Measurements from ENCODE around the gene SFPQ. TPM values are rescaled to one million over a fixed set of nuclear protein-coding genes. Genes with fewer than 3 reads are reported as not detected.
A peak's percentile ranks its signal among the peaks of the same experiment; 100 is the strongest.

The SFPQ gene
- total RNA-seq, 6 donors from 2014 or later: 154 to 526 (median 209) TPM

DNA sequence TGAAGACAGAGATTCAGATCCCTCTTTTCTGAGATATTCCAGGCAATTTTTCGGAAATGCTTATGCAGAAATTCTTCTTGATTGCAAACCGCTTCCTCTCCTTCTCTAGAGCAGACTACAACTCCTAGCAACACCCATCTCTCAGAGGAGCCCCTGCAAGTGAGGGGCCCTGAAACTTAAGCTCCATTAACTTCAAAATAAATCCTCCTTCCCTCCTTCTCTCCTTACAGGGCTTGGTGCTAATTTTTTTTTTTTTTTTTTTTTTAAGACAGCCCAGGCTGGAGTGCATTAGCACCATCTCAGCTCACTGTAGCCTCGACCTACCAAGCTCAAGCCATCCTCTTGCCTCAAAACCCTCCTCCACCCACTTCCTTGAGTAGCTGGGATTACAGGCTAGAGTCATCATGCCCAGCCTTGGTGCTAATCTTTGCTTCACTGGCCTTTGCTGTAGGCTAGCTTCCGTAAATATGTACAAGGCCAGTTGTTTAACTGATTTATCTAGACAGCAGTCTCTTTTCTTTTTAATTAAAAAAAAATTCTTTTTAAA is 30.2 kb upstream of the SFPQ start:
- H3K27me3 ChIP-seq: no peaks in the 10 kb centered on the region
- H3K36me3 ChIP-seq: no peaks in the 10 kb centered on the region
- DNase-seq (no peak), ATAC-seq (ENCODE audit: low FRiP score in 2 of 2) (peak in 1 of 2 donors; percentile 24)
- H3K4me1 ChIP-seq: peaks cover 0 to 2% (median 0%) of the 10 kb centered on the region in 4 donors
- no peaks in the 10 kb centered on the region for H3K9me3 ChIP-seq
- no peak overlapping the region for H3K27ac ChIP-seq
- 76 to 80% methylated on average over 4 of the region's 4 CpGs for WGBS, 2 donors
- no peak overlapping the region for H3K4me3 ChIP-seq
- no peak for TF ChIP-seq POLR2A (IDR thresholded peaks at IDR 0.05)
- no peak for TF ChIP-seq EP300 (IDR thresholded peaks at IDR 0.05)
- TF ChIP-seq, protein P1, sequence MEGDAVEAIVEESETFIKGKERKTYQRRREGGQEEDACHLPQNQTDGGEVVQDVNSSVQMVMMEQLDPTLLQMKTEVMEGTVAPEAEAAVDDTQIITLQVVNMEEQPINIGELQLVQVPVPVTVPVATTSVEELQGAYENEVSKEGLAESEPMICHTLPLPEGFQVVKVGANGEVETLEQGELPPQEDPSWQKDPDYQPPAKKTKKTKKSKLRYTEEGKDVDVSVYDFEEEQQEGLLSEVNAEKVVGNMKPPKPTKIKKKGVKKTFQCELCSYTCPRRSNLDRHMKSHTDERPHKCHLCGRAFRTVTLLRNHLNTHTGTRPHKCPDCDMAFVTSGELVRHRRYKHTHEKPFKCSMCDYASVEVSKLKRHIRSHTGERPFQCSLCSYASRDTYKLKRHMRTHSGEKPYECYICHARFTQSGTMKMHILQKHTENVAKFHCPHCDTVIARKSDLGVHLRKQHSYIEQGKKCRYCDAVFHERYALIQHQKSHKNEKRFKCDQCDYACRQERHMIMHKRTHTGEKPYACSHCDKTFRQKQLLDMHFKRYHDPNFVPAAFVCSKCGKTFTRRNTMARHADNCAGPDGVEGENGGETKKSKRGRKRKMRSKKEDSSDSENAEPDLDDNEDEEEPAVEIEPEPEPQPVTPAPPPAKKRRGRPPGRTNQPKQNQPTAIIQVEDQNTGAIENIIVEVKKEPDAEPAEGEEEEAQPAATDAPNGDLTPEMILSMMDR (IDR thresholded peaks at IDR 0.05): no peak
- no peak for TF ChIP-seq POLR2AphosphoS5 (IDR thresholded peaks at IDR 0.05)

DNA sequence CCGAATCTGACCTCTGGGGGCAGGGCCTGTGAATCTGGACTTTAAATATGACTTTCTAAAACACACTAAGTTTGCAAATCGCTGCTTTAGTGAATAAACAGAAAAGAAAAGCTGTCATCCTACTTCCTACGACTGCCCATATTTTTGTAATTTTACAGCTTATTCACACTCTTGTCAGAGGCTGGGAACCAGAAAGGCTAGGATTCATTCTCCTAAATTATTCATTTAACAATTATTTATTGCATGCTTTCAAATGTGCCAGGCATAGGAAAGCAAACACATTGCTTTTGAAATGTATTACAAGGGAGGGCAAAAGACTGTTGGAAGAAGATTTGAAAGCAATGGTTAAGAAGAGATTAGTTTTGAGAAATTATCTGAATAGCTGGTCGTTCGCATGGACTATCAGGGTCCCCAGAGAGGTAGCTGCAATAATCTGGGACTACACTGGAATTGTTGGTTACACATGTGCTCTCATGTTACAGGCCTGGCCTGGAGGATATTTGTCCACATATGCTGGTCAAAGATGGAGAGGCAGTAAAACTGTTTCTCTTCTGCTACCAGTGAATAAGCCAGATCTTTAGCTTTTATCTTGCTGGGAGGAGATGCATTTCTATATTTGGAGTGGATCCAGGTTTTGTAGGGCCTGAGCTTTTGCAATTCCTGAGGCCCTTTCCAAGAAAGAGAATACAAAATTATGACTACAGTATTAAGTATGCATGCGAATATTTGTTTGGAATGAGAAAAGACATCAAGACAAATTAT is 29.6 kb upstream of the SFPQ start:
- TF ChIP-seq POLR2AphosphoS5 (IDR thresholded peaks at IDR 0.05): no peak
- TF ChIP-seq, protein P1 (IDR thresholded peaks at IDR 0.05): no peak
- no peak for TF ChIP-seq POLR2A (IDR thresholded peaks at IDR 0.05)
- no peak for TF ChIP-seq EP300 (IDR thresholded peaks at IDR 0.05)
- no peaks in the 10 kb centered on the region for H3K36me3 ChIP-seq
- no peak overlapping the region for H3K4me3 ChIP-seq
- H3K27ac ChIP-seq: peak overlapping the region in 1 of 4 donors; percentile 42
- H3K4me1 ChIP-seq: peaks cover 0 to 2% (median 0%) of the 10 kb centered on the region in 4 donors
- DNase-seq: no peak
- no peaks in the 10 kb centered on the region for H3K9me3 ChIP-seq
- H3K27me3 ChIP-seq: no peaks in the 10 kb centered on the region
- 61 to 76% methylated on average over 6 of the region's 6 CpGs for WGBS, 2 donors
- peak in 1 of 2 donors; percentile 82 for ATAC-seq (ENCODE audit: low FRiP score in 2 of 2)

GRCh38 chr1:35220976-35221375 is 28.0 kb upstream of the SFPQ start:
- no peak for DNase-seq
- 48 to 50% methylated on average over 2 of the region's 2 CpGs for WGBS, 2 donors

GRCh38 chr1:35215346-35215745 is 22.4 kb upstream of the SFPQ start:
- 47 to 51% methylated on average over 3 of the region's 3 CpGs for WGBS, 2 donors
- no peaks in the 10 kb centered on the region for H3K9me3 ChIP-seq
- no peak overlapping the region for H3K27ac ChIP-seq
- DNase-seq (no peak), ATAC-seq (ENCODE audit: low FRiP score in 2 of 2) (peak in 1 of 2 donors; percentile 79)
- no peaks in the 10 kb centered on the region for H3K4me1 ChIP-seq
- H3K27me3 ChIP-seq: no peaks in the 10 kb centered on the region
- no peak for TF ChIP-seq POLR2AphosphoS5 (IDR thresholded peaks at IDR 0.05)
- no peak for TF ChIP-seq POLR2A (IDR thresholded peaks at IDR 0.05)
- TF ChIP-seq EP300 (IDR thresholded peaks at IDR 0.05): no peak
- TF ChIP-seq, protein P1 (IDR thresholded peaks at IDR 0.05): no peak
- no peak overlapping the region for H3K4me3 ChIP-seq
- H3K36me3 ChIP-seq: no peaks in the 10 kb centered on the region

More at GRCh38 chr1:35220976-35221375, 28.0 kb upstream of the SFPQ start:
- TF ChIP-seq, protein P1 (IDR thresholded peaks at IDR 0.05): peak in 4 of 6 experiments; percentile 17 to 34 (median 26)
- TF ChIP-seq EP300 (IDR thresholded peaks at IDR 0.05): no peak
- no peak for TF ChIP-seq POLR2AphosphoS5 (IDR thresholded peaks at IDR 0.05)
- no peak for TF ChIP-seq POLR2A (IDR thresholded peaks at IDR 0.05)
- H3K4me3 ChIP-seq: no peak overlapping the region
- no peak overlapping the region for H3K27ac ChIP-seq
- H3K36me3 ChIP-seq: no peaks in the 10 kb centered on the region
- H3K27me3 ChIP-seq: no peaks in the 10 kb centered on the region
- no peaks in the 10 kb centered on the region for H3K9me3 ChIP-seq
- peaks cover 0 to 2% (median 0%) of the 10 kb centered on the region in 4 donors for H3K4me1 ChIP-seq
- no peak for ATAC-seq (ENCODE audit: low FRiP score in 2 of 2)

Data from upper lobe of left lung (tissue), 6 donors.